Uterus (tissue), 4 donors: ENCODE results near the gene DAD1. TPM values are rescaled to one million over a fixed set of nuclear protein-coding genes. Genes with fewer than 3 reads are reported as not detected.
A peak's percentile ranks its signal among the peaks of the same experiment; 100 is the strongest.

Experiments used
- DNase-seq, 2 donors: peaks; one replicate each; pipeline ENCODE4 v3.0.0-alpha.2; 2019 to 2020
- H3K27ac ChIP-seq, 2 donors: fragments of 200-600 bp; sonication (generic); 1 replicate in 1 of 2; 2 replicates in 1 of 2; pipeline ENCODE4 v1.5.1; 2016 to 2018
- H3K27me3 ChIP-seq, 2 donors: fragments of 200-600 bp; sonication (generic); one replicate each; pipeline ENCODE4 v1.5.1; 2018 to 2019; ENCODE audit warnings: control low read depth in 1 of 2
- H3K36me3 ChIP-seq, 2 donors: fragments of 200-600 bp; sonication (generic); one replicate each; pipeline ENCODE4 v1.5.1; 2019; ENCODE audit warnings: control low read depth in 1 of 2
- H3K4me1 ChIP-seq, 2 donors: fragments of 200-600 bp; sonication (generic); one replicate each; pipeline ENCODE4 v1.5.1; 2018 to 2019; ENCODE audit warnings: control low read depth in 1 of 2
- H3K4me3 ChIP-seq, 2 donors: fragments of 200-600 bp; sonication (generic); 1 replicate in 1 of 2; 2 replicates in 1 of 2; pipeline ENCODE4 v1.5.1; 2018 to 2019; ENCODE audit warnings: mild to moderate bottlenecking in 1 of 2
- H3K9me3 ChIP-seq, 2 donors: fragments of 200-600 bp; sonication (generic); one replicate each; pipeline ENCODE4 v1.5.1; 2019; ENCODE audit warnings: control low read depth in 1 of 2
- POLR2A ChIP-seq, 2 donors: fragments of 450-650 bp; IDR thresholded peaks; one replicate each; pipeline ENCODE4 v1.6.1; 2016; ENCODE audit warnings: antibody characterized with exemption in 2 of 2, mild to moderate bottlenecking in 1 of 2, moderate library complexity in 1 of 2
- intact Hi-C: fragments of 100-400 bp; cut with DNase I; formaldehyde crosslinking; loops from one replicate; pipeline ENCODE4 v1.15.1; 2023; ENCODE audit warnings: low total_unique reads
- total RNA-seq, 4 donors: library from RNA; depleted of rRNA in 3 of 4; stranded (reverse); fragments of >200 nt in 3 of 4; gene quantifications; one replicate each; pipeline versions ENCODE4 v1.1.0 to v1.2.4, GENCODE V29; 2014 to 2023
- TF ChIP-seq, protein P1 (sequence below), 4 experiments: fragments of 200-600 bp in 2 of 4; fragments of 450-650 bp in 2 of 4; sonication (generic) in 2 of 4; IDR thresholded peaks; one replicate each; pipeline ENCODE4 v1.5.1; 2016 to 2019; ENCODE audit warnings: antibody characterized with exemption in 4 of 4, mild to moderate bottlenecking in 2 of 4, moderate library complexity in 1 of 4
- donor health status: DM: yes; HTN: yes; CAD: no.

DAD1 gene
- total RNA-seq, 4 donors from 2014 or later, result 92.2 to 375 (median 207) TPM

DNA sequence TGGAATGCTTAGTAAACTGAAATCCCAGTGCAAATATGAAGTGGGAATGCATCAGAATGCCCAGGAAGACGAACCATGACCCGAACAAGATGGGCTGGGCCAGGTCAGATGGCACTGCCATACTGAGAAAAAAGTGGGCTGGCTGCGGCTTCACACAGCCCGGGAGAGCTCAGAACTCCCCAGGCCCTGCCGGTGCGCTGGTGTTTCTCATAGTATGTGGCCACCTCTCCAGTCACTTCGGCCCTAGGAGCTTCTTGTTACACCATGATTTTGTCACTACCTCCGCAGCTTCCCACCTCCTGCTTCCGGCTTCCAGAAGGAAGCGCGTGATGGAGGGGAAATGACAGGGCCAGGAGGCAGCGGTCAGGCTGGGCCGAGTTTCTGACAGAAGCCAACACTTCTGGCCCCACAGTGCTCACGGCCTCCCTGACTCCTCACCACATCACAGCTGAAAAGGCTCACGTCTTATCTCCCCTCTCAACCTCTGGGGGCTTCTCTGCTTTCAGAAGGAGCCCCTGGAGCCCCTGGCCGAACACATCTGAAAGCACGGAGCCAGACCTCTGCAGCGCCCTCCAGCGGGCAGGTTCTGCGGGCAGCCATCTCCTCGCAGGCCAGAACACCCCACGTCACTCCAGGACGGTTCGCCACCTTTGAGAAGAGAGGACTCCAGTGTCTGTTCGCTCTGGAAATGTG lies 30.7 kb downstream of the DAD1 start:
- intact Hi-C loops, result loop anchor here (5.0 to 10.0 kb wide), 2 partner anchors 96 to 166 kb away; no protein-coding TSS in a partner anchor
- no peak overlapping the region for H3K4me3 ChIP-seq
- no peaks in the 10 kb centered on the region for H3K9me3 ChIP-seq
- no peaks in the 10 kb centered on the region for H3K36me3 ChIP-seq
- no peak for DNase-seq
- no peaks in the 10 kb centered on the region for H3K27me3 ChIP-seq
- TF ChIP-seq, protein P1, sequence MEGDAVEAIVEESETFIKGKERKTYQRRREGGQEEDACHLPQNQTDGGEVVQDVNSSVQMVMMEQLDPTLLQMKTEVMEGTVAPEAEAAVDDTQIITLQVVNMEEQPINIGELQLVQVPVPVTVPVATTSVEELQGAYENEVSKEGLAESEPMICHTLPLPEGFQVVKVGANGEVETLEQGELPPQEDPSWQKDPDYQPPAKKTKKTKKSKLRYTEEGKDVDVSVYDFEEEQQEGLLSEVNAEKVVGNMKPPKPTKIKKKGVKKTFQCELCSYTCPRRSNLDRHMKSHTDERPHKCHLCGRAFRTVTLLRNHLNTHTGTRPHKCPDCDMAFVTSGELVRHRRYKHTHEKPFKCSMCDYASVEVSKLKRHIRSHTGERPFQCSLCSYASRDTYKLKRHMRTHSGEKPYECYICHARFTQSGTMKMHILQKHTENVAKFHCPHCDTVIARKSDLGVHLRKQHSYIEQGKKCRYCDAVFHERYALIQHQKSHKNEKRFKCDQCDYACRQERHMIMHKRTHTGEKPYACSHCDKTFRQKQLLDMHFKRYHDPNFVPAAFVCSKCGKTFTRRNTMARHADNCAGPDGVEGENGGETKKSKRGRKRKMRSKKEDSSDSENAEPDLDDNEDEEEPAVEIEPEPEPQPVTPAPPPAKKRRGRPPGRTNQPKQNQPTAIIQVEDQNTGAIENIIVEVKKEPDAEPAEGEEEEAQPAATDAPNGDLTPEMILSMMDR (IDR thresholded peaks at IDR 0.05), result no peak
- no peak for TF ChIP-seq POLR2A (IDR thresholded peaks at IDR 0.05)
- peak overlapping the region; percentile 46 to 79 for H3K27ac ChIP-seq
- H3K4me1 ChIP-seq, result peaks cover 0 to 3% of the 10 kb centered on the region in 2 donors

DNA sequence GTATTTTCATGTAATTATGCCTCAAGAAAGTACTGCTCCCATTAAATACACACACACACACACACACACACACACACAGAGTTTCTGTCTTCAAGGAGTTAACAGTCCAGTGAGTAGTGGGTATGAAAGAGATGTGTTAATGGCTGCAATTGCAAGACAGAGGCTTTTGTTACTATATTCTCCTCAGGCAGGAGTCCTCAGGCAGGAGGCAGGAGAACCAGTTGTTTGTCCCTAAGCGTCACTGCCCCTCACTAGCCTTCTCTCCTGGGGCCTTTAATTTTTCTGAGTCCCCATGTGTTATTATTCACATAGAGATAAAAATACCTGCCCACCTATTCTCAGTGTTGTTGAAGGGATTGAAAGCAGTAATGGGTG lies 31.2 kb downstream of the DAD1 start:
- H3K27me3 ChIP-seq, result no peaks in the 10 kb centered on the region
- no peak for TF ChIP-seq POLR2A (IDR thresholded peaks at IDR 0.05)
- TF ChIP-seq, protein P1 (IDR thresholded peaks at IDR 0.05), result no peak
- no peak overlapping the region for H3K4me3 ChIP-seq
- H3K36me3 ChIP-seq, result no peaks in the 10 kb centered on the region
- peak overlapping the region; percentile 46 to 79 for H3K27ac ChIP-seq
- peaks cover 0 to 3% of the 10 kb centered on the region in 2 donors for H3K4me1 ChIP-seq
- DNase-seq, result no peak
- no peaks in the 10 kb centered on the region for H3K9me3 ChIP-seq
- intact Hi-C loops, result loop anchor here (5.0 to 10.0 kb wide), 2 partner anchors 97 to 166 kb away; no protein-coding TSS in a partner anchor

DNA sequence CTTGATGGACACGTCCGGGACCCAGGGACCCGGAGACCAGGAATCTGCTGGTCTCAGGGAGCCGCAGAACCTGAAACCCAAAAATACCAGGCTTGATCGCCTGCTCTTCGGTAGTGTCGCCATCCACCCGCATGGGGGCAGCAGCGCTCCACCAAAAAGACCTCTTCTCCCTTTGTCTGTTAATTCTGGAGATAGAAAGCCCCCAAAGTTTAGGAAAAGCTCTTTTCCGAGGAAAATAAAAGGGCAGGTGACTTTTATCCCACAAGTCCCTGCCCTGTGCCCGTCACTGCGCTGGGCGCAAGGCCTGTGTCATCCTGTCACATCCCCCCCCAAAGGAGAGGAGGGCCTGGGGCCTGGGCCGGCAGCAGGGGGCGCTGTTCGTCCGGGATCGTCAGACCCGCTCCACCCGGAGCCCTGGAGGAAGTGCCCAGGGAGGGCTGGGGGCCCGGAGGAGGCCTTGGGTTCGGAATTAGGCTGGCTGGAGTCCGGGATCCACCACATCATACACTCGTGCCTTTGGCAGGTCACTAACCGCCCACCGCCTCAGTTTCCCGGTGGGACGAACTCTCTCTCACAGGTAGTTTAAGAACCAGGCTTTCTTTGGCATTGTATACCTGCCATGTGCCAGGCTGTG lies 31.9 kb downstream of the DAD1 start:
- Histone ChIP-seq H3K27ac (peak overlapping the region; percentile 77 to 79), H3K27me3 (no peaks in the 10 kb centered on the region), H3K9me3 (no peaks in the 10 kb centered on the region), H3K36me3 (no peaks in the 10 kb centered on the region), H3K4me1 (peaks cover 0 to 3% of the 10 kb centered on the region in 2 donors), H3K4me3 (peak overlapping the region; percentile 22 to 27)
- intact Hi-C loops, result loop anchor here (5.0 to 10.0 kb wide), 2 partner anchors 98 to 165 kb away; no protein-coding TSS in a partner anchor
- TF ChIP-seq, protein P1 (IDR thresholded peaks at IDR 0.05), result peak; percentile 93 to 99 (median 98)
- peak in 1 of 2 donors; percentile 19 for TF ChIP-seq POLR2A (IDR thresholded peaks at IDR 0.05)
- DNase-seq, result peak; percentile 82 to 85

DNA sequence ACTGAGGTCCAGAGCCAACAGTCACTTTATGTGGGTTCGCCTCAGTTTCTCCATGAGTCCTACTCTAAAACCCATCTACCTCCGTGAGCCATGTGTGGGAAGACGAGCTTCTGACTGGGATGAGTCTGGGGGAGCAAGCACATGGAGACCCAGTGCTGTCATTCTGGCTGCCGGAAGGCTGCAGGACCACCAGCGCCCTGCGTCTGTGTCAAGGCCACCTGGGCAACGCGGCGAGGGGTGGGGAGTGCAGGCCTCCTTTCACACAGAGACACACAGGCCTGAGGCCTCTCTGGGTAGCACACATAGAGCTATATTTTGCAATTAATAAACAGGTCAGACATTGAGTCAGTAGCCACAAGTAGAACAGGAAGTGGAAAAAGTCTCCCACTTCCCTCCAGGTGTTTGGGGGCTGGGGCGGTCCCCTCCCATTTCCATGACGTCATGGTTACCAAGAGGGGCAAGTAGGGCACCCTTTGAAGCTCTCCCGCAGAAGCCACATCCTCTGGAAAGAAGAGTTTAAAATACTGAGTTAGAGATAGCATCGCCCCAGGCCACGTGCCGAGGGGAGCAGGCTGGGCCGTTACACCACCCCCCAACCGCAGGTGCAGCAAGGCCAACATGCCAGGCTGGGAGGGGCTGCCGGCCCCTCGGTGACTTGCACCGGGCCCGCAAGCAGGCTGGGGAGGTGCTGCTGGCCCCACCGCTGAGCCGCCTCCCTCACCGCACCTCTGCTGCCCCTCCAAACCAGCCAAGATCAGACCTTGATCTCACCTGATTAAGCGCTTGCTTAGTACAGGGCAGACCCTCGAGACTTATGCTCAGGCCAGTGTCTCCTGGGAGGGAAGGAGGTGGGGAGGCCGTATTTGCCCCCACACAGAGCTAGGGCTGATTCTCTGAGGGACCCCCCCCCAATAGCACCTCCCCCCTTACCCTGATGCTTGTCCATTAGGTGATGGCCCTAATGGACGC lies 32.7 kb downstream of the DAD1 start:
- H3K27ac ChIP-seq, result peak overlapping the region; percentile 77 to 79

More for the DNA sequence above, 32.7 kb downstream of the DAD1 start:
- no peaks in the 10 kb centered on the region for H3K9me3 ChIP-seq
- intact Hi-C loops, result loop anchor here (5.0 to 10.0 kb wide), 2 partner anchors 98 to 164 kb away; no protein-coding TSS in a partner anchor
- H3K27me3 ChIP-seq, result no peaks in the 10 kb centered on the region
- peak; percentile 49 to 65 for DNase-seq
- TF ChIP-seq, protein P1 (IDR thresholded peaks at IDR 0.05), result no peak
- no peak for TF ChIP-seq POLR2A (IDR thresholded peaks at IDR 0.05)
- peak overlapping the region; percentile 22 to 27 for H3K4me3 ChIP-seq
- peaks cover 0 to 3% of the 10 kb centered on the region in 2 donors for H3K4me1 ChIP-seq
- no peaks in the 10 kb centered on the region for H3K36me3 ChIP-seq
